Nephron progenitor cell (in vitro differentiated cells): ENCODE measurements around the gene MYO6.
A peak's percentile ranks its signal among the peaks of the same experiment; 100 is the strongest.

Experiments
- DNase-seq: peaks from one replicate; pipeline ENCODE4 v3.0.0; 2021
- H3K27ac Mint-ChIP-seq: 2 replicates; pipeline ENCODE4 v1.8.0; 2021; ENCODE audit warnings: mild to moderate bottlenecking, moderate library complexity, mixed read lengths
- H3K27me3 Mint-ChIP-seq: 2 replicates; pipeline ENCODE4 v1.8.0; 2021; ENCODE audit warnings: mild to moderate bottlenecking, low read depth, mixed read lengths; ENCODE audit not compliant: poor library complexity
- H3K36me3 Mint-ChIP-seq: 2 replicates; pipeline ENCODE4 v1.8.0; 2021; ENCODE audit warnings: low read depth, mixed read lengths
- H3K4me1 Mint-ChIP-seq: 2 replicates; pipeline ENCODE4 v1.8.0; 2021; ENCODE audit warnings: mixed read lengths
- H3K4me3 Mint-ChIP-seq: 2 replicates; pipeline ENCODE4 v1.8.0; 2021; ENCODE audit warnings: mild to moderate bottlenecking, moderate library complexity, mixed read lengths
- H3K9me3 Mint-ChIP-seq: 2 replicates; pipeline ENCODE4 v1.8.0; 2021; ENCODE audit warnings: mild to moderate bottlenecking, moderate library complexity, mixed read lengths
- CTCF ChIP-seq: fragments of 200-600 bp; sonication (generic); IDR thresholded peaks from 2 replicates; pipeline ENCODE4 v1.5.0; 2021; ENCODE audit warnings: antibody characterized with exemption

MYO6 gene

GRCh38 chr6:75834447-75834846 lies 85.4 kb downstream of the MYO6 start:
- peaks cover 30% of the 10 kb centered on the region for H3K36me3 Mint-ChIP-seq
- H3K4me1 Mint-ChIP-seq = peaks cover 6% of the 10 kb centered on the region
- no peak for DNase-seq
- no peaks in the 10 kb centered on the region for H3K27me3 Mint-ChIP-seq
- no peak for TF ChIP-seq CTCF
- no peaks in the 10 kb centered on the region for H3K9me3 Mint-ChIP-seq
- H3K27ac Mint-ChIP-seq = no peak overlapping the region
- no peak overlapping the region for H3K4me3 Mint-ChIP-seq

GRCh38 chr6:75842191-75842590 lies 93.2 kb downstream of the MYO6 start:
- H3K4me3 Mint-ChIP-seq = no peak overlapping the region
- no peak for DNase-seq
- no peak for TF ChIP-seq CTCF
- no peaks in the 10 kb centered on the region for H3K4me1 Mint-ChIP-seq
- H3K27ac Mint-ChIP-seq = no peak overlapping the region
- no peaks in the 10 kb centered on the region for H3K27me3 Mint-ChIP-seq
- H3K9me3 Mint-ChIP-seq = no peaks in the 10 kb centered on the region
- H3K36me3 Mint-ChIP-seq = peaks cover 23% of the 10 kb centered on the region

- Mint-ChIP-seq H3K4me1 (no peaks in the 10 kb centered on the region), H3K9me3 (no peaks in the 10 kb centered on the region), H3K4me3 (no peak overlapping the region), H3K27ac (no peak overlapping the region), H3K27me3 (no peaks in the 10 kb centered on the region), H3K36me3 (peaks cover 23% of the 10 kb centered on the region)
- DNase-seq = no peak
- no peak for TF ChIP-seq CTCF
Observed at GRCh38 chr6:75842732-75843131, 93.7 kb downstream of the MYO6 start.

- H3K4me1 Mint-ChIP-seq = no peaks in the 10 kb centered on the region
- H3K27ac Mint-ChIP-seq = no peak overlapping the region
Observed at GRCh38 chr6:75843396-75843795, 94.4 kb downstream of the MYO6 start.

GRCh38 chr6:75848274-75848673 lies 99.2 kb downstream of the MYO6 start:
- Mint-ChIP-seq H3K4me1 (peaks cover 9% of the 10 kb centered on the region), H3K9me3 (no peaks in the 10 kb centered on the region), H3K27ac (no peak overlapping the region), H3K27me3 (no peaks in the 10 kb centered on the region), H3K36me3 (peaks cover 5% of the 10 kb centered on the region), H3K4me3 (no peak overlapping the region)
- DNase-seq = no peak
- no peak for TF ChIP-seq CTCF

More at GRCh38 chr6:75843396-75843795, 94.4 kb downstream of the MYO6 start:
- TF ChIP-seq CTCF = no peak
- Mint-ChIP-seq H3K9me3 (no peaks in the 10 kb centered on the region), H3K36me3 (peaks cover 19% of the 10 kb centered on the region), H3K27me3 (no peaks in the 10 kb centered on the region), H3K4me3 (no peak overlapping the region)
- no peak for DNase-seq

- H3K9me3 Mint-ChIP-seq = no peaks in the 10 kb centered on the region
- no peak for TF ChIP-seq CTCF
- H3K27me3 Mint-ChIP-seq = no peaks in the 10 kb centered on the region
- H3K4me3 Mint-ChIP-seq = no peak overlapping the region
- H3K36me3 Mint-ChIP-seq = peaks cover 5% of the 10 kb centered on the region
- H3K4me1 Mint-ChIP-seq = peaks cover 9% of the 10 kb centered on the region
- DNase-seq = no peak
- peak overlapping the region; percentile 89 for H3K27ac Mint-ChIP-seq
Observed at GRCh38 chr6:75849329-75850025, 100.4 kb downstream of the MYO6 start.
